HFFc6 (cell line): Measurements from ENCODE around the gene DLEU7. TPM values are rescaled to one million over a fixed set of nuclear protein-coding genes. Genes with fewer than 3 reads are reported as not detected.

Source experiments
- DNase-seq: peaks from one replicate; pipeline ENCODE4 v3.0.0-alpha.2; 2018
- H3K27ac Mint-ChIP-seq: 2 replicates; pipeline ENCODE4 v1.8.0; 2020; ENCODE audit warnings: mild to moderate bottlenecking, mixed read lengths
- H3K27me3 Mint-ChIP-seq: 2 replicates; pipeline ENCODE4 v1.8.0; 2021; ENCODE audit warnings: mild to moderate bottlenecking, moderate library complexity, mixed read lengths; ENCODE audit not compliant: insufficient read depth
- H3K36me3 Mint-ChIP-seq: 2 replicates; pipeline ENCODE4 v1.8.0; 2021; ENCODE audit warnings: low read depth, mixed read lengths
- H3K4me1 Mint-ChIP-seq: 2 replicates; pipeline ENCODE4 v1.8.0; 2020; ENCODE audit warnings: low read depth, mixed read lengths
- H3K4me3 Mint-ChIP-seq: 2 replicates; pipeline ENCODE4 v1.8.0; 2020; ENCODE audit warnings: mild to moderate bottlenecking, moderate library complexity, mixed read lengths
- H3K9me3 Mint-ChIP-seq: 2 replicates; pipeline ENCODE4 v1.8.0; 2020; ENCODE audit warnings: mild to moderate bottlenecking, mixed read lengths
- total RNA-seq, 6 experiments: library from RNA; stranded (reverse); fragmentation: NEBNext Ultra II Directional; extraction: Animal tissue kit (Norgen Biotek cat#: 25700); gene quantifications; 2 replicates in 1 of 6; 3 replicates in 5 of 6; pipeline ENCODE4 v1.2.3, GENCODE V29; 2021
- TF ChIP-seq, protein P1 (sequence below): fragments of 200-600 bp; sonication (generic); IDR thresholded peaks from 2 replicates; pipeline ENCODE4 v1.5.0; 2021; ENCODE audit warnings: antibody characterized with exemption, mild to moderate bottlenecking

DLEU7 gene
- total RNA-seq, 6 experiments from 2014 or later, result not detected

DNA sequence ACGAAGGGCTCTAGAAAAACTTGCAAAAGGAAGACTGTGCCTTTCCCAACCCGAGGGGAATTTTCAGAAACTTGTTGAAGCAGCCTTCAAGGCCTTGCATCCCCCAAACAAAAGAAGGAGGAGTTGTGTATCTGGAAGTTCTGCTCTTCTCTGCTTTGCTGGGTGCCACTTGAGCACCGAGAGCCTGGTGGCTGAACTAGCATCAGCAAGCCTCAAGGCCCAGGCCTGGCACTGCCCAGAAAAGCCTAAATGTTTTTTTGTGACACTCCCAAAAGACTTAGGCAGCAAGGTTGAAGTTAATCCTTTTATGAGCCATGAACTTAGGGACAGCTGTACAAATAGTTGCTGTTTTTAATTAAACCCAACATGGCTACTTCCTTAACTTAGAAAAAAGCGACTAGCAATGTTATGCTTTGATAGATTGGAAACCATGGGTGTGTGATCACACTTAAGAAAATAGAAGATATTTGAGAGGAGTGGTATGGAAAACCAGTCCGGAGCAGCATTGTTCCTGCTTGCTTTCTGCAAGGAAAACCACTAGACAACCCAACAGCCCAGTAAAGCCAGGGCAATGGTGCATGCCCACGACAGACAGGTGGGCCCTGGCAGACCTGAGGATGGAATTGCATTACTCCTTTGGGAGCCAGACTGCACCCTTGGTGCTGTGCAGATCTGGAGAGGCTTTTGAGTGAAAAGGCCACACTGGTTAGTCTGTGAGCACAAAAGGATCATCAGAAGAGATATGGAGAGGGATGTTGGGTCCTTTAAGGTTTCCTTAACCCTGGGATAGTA is 788 bp upstream of the DLEU7 start:
- no peak overlapping the region for H3K27ac Mint-ChIP-seq
- H3K27me3 Mint-ChIP-seq, result peaks cover 10% of the 10 kb centered on the region
- H3K36me3 Mint-ChIP-seq, result no peaks in the 10 kb centered on the region
- no peaks in the 10 kb centered on the region for H3K4me1 Mint-ChIP-seq
- no peak for DNase-seq
- H3K9me3 Mint-ChIP-seq, result no peaks in the 10 kb centered on the region
- TF ChIP-seq, protein P1, sequence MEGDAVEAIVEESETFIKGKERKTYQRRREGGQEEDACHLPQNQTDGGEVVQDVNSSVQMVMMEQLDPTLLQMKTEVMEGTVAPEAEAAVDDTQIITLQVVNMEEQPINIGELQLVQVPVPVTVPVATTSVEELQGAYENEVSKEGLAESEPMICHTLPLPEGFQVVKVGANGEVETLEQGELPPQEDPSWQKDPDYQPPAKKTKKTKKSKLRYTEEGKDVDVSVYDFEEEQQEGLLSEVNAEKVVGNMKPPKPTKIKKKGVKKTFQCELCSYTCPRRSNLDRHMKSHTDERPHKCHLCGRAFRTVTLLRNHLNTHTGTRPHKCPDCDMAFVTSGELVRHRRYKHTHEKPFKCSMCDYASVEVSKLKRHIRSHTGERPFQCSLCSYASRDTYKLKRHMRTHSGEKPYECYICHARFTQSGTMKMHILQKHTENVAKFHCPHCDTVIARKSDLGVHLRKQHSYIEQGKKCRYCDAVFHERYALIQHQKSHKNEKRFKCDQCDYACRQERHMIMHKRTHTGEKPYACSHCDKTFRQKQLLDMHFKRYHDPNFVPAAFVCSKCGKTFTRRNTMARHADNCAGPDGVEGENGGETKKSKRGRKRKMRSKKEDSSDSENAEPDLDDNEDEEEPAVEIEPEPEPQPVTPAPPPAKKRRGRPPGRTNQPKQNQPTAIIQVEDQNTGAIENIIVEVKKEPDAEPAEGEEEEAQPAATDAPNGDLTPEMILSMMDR, result no peak
- H3K4me3 Mint-ChIP-seq, result no peak overlapping the region

DNA sequence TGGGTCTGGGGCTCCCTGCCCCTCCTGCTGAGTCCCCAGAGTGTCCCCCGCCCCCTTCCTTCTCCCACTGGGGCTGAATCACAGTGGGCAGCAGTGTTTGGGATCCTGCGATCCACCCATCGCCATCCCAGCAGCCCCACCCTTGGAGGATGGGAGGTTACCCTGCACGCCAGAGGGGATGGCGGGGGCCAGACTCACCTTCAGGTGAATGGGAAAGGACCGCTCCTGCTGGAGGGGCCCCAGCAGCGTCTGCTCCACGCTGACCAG is 569 bp downstream of the DLEU7 start:
- Mint-ChIP-seq H3K4me3 (no peak overlapping the region), H3K4me1 (no peaks in the 10 kb centered on the region)

DNA sequence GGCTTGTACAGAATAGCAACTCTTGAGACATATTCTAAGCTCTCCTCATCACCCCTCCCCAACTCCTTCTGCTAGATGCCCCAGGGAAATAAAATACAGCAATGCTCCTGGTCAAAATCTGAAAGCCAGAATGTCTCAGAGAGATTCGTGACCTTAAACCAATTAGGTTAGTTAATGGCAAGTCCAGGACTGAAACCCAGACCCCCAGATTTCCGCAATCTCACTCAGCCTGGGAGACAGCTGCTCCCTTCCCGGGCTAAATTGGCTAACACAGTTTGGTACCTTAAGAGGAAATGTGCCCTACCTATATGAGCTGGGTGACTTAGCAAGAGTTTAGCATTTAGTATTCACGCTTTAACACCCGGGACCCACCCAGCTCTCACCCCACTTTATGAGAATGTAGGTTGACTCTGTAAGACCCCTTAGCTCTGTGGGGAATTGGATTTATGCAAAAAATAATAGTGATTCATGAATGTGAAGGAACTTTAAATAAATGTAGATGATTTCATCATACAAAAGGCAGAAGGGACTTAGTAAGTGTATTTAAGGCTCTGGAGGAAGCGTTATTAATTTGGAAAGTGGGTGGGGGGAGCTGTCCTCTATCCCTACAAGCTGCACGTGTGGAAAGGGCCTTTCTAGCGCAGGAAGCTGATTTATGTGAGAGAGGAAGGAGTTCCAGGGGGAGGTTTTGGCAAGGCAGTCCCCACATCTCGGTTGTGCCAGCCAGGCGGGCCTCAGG is 1.1 kb downstream of the DLEU7 start:
- H3K4me1 Mint-ChIP-seq, result no peaks in the 10 kb centered on the region
- H3K27me3 Mint-ChIP-seq, result peaks cover 14% of the 10 kb centered on the region
- no peak for DNase-seq
- no peak overlapping the region for H3K27ac Mint-ChIP-seq
- H3K4me3 Mint-ChIP-seq, result no peak overlapping the region
- TF ChIP-seq, protein P1, result no peak
- H3K9me3 Mint-ChIP-seq, result no peaks in the 10 kb centered on the region
- H3K36me3 Mint-ChIP-seq, result no peaks in the 10 kb centered on the region

More for the DNA sequence above, 569 bp downstream of the DLEU7 start:
- Mint-ChIP-seq H3K27ac (no peak overlapping the region), H3K9me3 (no peaks in the 10 kb centered on the region), H3K36me3 (no peaks in the 10 kb centered on the region), H3K27me3 (peaks cover 14% of the 10 kb centered on the region)
- TF ChIP-seq, protein P1, result no peak
- no peak for DNase-seq

DNA sequence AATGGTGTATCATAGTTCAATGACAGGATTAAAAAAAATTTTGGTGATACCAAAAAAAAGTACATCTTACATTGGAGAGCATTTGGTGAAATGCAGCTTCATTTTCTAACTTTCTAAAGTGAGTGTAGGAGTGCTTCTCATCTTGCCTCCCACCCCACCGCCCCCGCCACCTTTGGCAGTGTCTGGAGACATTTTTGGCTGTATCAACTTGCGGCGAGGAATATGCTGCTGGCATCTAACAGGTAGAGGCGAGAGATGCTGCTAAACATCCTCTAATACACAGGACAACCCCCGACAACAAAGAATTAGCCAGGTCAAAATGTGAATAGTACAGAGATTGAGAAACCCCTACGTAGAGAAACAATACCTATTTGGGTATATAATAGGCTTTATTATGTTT is 1.7 kb downstream of the DLEU7 start:
- Mint-ChIP-seq H3K27me3 (peaks cover 14% of the 10 kb centered on the region), H3K4me3 (no peak overlapping the region), H3K4me1 (no peaks in the 10 kb centered on the region), H3K27ac (no peak overlapping the region), H3K36me3 (no peaks in the 10 kb centered on the region), H3K9me3 (no peaks in the 10 kb centered on the region)
- no peak for DNase-seq
- TF ChIP-seq, protein P1, result no peak

DNA sequence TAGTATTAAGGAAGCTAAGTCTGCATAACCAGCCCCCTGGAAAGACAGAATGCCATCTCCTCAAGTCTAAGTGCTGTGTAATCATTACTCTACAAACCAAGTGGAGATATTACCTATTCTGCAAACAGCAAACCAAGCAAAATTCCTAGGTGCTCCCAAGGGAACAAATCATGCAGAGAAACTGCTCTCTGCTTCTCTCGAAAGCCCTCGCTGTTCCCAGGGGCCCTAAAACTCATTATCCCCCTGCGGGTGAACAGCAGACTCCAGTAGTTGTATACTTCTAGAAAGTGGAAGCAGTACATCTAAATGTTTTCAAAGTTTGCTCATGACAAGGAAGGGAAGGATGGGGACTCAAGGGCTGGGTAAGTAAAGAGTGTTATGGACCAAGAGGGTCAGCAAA is 3.2 kb downstream of the DLEU7 start:
- no peaks in the 10 kb centered on the region for H3K4me1 Mint-ChIP-seq
- H3K4me3 Mint-ChIP-seq, result no peak overlapping the region
- TF ChIP-seq, protein P1, result no peak
- no peak for DNase-seq
- no peaks in the 10 kb centered on the region for H3K36me3 Mint-ChIP-seq
- H3K9me3 Mint-ChIP-seq, result no peaks in the 10 kb centered on the region
- peaks cover 16% of the 10 kb centered on the region for H3K27me3 Mint-ChIP-seq
- no peak overlapping the region for H3K27ac Mint-ChIP-seq
